HL-60 (cell line): ENCODE data around the gene DCUN1D3.

Experiments
- CTCF ChIP-seq: IDR thresholded peaks from one replicate; pipeline ENCODE4 v1.5.1; 2011; ENCODE audit warnings: low read length, control low read depth, inconsistent platforms; ENCODE audit not compliant: insufficient read depth
- GABPA ChIP-seq: IDR thresholded peaks from 2 replicates; pipeline ENCODE4 v1.6.1; 2012; ENCODE audit warnings: low read depth
- POLR2AphosphoS5 ChIP-seq: IDR thresholded peaks from 2 replicates; pipeline ENCODE4 v1.6.1; 2012; ENCODE audit warnings: low read depth
- REST ChIP-seq: IDR thresholded peaks from 2 replicates; pipeline ENCODE4 v1.6.1; 2012; ENCODE audit warnings: low read depth; ENCODE audit not compliant: insufficient replicate concordance
- SPI1 ChIP-seq: IDR thresholded peaks from 2 replicates; pipeline ENCODE4 v1.6.1; 2012; ENCODE audit warnings: low read depth, mild to moderate bottlenecking, borderline replicate concordance

- TF ChIP-seq CTCF (no peak), POLR2AphosphoS5 (no peak), GABPA (no peak), REST (no peak), SPI1 (no peak)
Observed at GRCh38 chr16:20862162-20862960, 37.8 kb downstream of the DCUN1D3 start.
